K562 (cell line): ENCODE data around the gene SLC8A1. TPM values are rescaled to one million over a fixed set of nuclear protein-coding genes. Genes with fewer than 3 reads are reported as not detected.

Experiments
- ATAC-seq: fragments of 200-7000 bp; cut with Tn5 transposase; 3 replicates; pipeline ENCODE4 v1.9.1; 2020; ENCODE audit warnings: moderate library complexity
- BruUV-seq: library from RNA; stranded (reverse); fragments of 400-500 nt; replicated peaks from 2 replicates; lab custom pipeline; 2021; lab: Mats Ljungman, UMichigan
- CTCF ChIA-PET: fragments of 300-600 bp; formaldehyde crosslinking; extraction: SDS; loops from one replicate; lab custom pipeline; 2021; ENCODE audit warnings: low intra/inter-chr PET ratio; lab: Yijun Ruan, JAX
- POLR2A ChIA-PET: fragments of 300-600, 350-650 bp; sonication (Branson Sonifier 250); formaldehyde crosslinking; extraction: SDS; loops from one replicate; lab custom pipeline; 2021; ENCODE audit warnings: antibody characterized with exemption, inconsistent platforms; lab: Yijun Ruan, JAX
- DNase-seq, 4 experiments: peaks; one replicate each; pipeline versions ENCODE4 v3.0.0 to v3.0.0-alpha.2; 2011 to 2018; ENCODE audit warnings: low spot score in 3 of 4, mixed read lengths in 3 of 4; ENCODE audit errors: extremely low read depth in 1 of 4
- FAIRE-seq: peaks from 2 replicates; lab custom pipeline; 2011; peaks lifted over from hg19 to GRCh38; lab: Jason Lieb, UNC
- H2AFZ ChIP-seq: 2 replicates; pipeline ENCODE4 v1.6.0; 2011; ENCODE audit warnings: low read depth, low read length, control low read depth, inconsistent platforms
- H3K27ac ChIP-seq: fragments of 200-600 bp; 3 replicates; pipeline ENCODE4 v1.8.0; 2011; ENCODE audit warnings: low read depth, mild to moderate bottlenecking, control low read depth, inconsistent platforms, low read length, moderate library complexity, mixed read lengths; ENCODE audit errors: extremely low read depth
- H3K27me3 ChIP-seq, 2 experiments: fragments of 300-600 bp in 1 of 2; 2 replicates in 1 of 2; 3 replicates in 1 of 2; pipeline versions ENCODE4 v1.6.0 to v1.8.0; 2011; ENCODE audit warnings: inconsistent platforms in 2 of 2, low read length in 2 of 2, mild to moderate bottlenecking in 1 of 2, mixed read lengths in 1 of 2, moderate library complexity in 1 of 2; ENCODE audit not compliant: control insufficient read depth in 2 of 2, insufficient read depth in 2 of 2
- H3K36me3 ChIP-seq: fragments of 300-600 bp; 3 replicates; pipeline ENCODE4 v1.8.0; 2011; ENCODE audit warnings: mild to moderate bottlenecking, low read length, inconsistent platforms; ENCODE audit not compliant: control insufficient read depth, insufficient read depth
- H3K4me1 ChIP-seq, 2 experiments: fragments of 200-600 bp in 1 of 2; replicated peaks in 1 of 2; 2 replicates in 1 of 2; 3 replicates in 1 of 2; pipeline versions ENCODE4 v1.5.1 to v1.8.0; 2011; ENCODE audit warnings: inconsistent platforms in 2 of 2, low read length in 2 of 2, mild to moderate bottlenecking in 1 of 2, mixed read lengths in 1 of 2, moderate library complexity in 1 of 2; ENCODE audit not compliant: control insufficient read depth in 2 of 2, insufficient read depth in 2 of 2
- H3K4me2 ChIP-seq: 2 replicates; pipeline ENCODE4 v1.6.1; 2011; ENCODE audit warnings: low read length, control low read depth, inconsistent platforms, mixed read lengths; ENCODE audit not compliant: insufficient read depth
- H3K4me3 ChIP-seq: fragments of 200-600 bp; sonication (generic), shearing (Covaris generic); 2 replicates; pipeline ENCODE4 v1.5.1; 2016; ENCODE audit warnings: control low read depth, inconsistent platforms
- H3K79me2 ChIP-seq: fragments of 200-600 bp; 3 replicates; pipeline ENCODE4 v1.8.0; 2011; ENCODE audit warnings: low read length, inconsistent platforms; ENCODE audit not compliant: control insufficient read depth, insufficient read depth
- H3K9ac ChIP-seq, 2 experiments: 2 replicates each; pipeline versions ENCODE4 v1.6.0 to v1.6.1; 2011; ENCODE audit warnings: low read depth in 2 of 2, low read length in 2 of 2, control low read depth in 1 of 2, inconsistent platforms in 1 of 2, mild to moderate bottlenecking in 1 of 2, mixed read lengths in 1 of 2; ENCODE audit not compliant: insufficient read depth in 1 of 2
- H3K9me1 ChIP-seq: one replicate; pipeline ENCODE4 v1.6.0; 2011; ENCODE audit warnings: inconsistent platforms, mild to moderate bottlenecking, low read length, moderate library complexity; ENCODE audit not compliant: control insufficient read depth, insufficient read depth
- H3K9me3 ChIP-seq: replicated peaks from 2 replicates; pipeline ENCODE4 v1.5.1; 2011; ENCODE audit warnings: low read depth, low read length, inconsistent platforms; ENCODE audit not compliant: control insufficient read depth, insufficient read depth
- H4K20me1 ChIP-seq: replicated peaks from 2 replicates; pipeline ENCODE4 v1.6.1; 2011; ENCODE audit warnings: low read length, inconsistent platforms, mixed read lengths; ENCODE audit not compliant: control insufficient read depth, insufficient read depth
- RAD21 ChIP-seq, 2 experiments: fragments of 250-450 bp in 1 of 2; fragments of 450-650 bp in 1 of 2; sonication (Bioruptor Pico) in 1 of 2; formaldehyde crosslinking in 1 of 2; IDR thresholded peaks in 1 of 2; conservative IDR thresholded peaks in 1 of 2; 2 replicates each; pipeline versions ENCODE4 v1.4.0 to v1.8.0; 2020 to 2022; ENCODE audit warnings: mild to moderate bottlenecking in 2 of 2, moderate library complexity in 1 of 2
- ZNF24 ChIP-seq: fragments of 450-650 bp; IDR thresholded peaks from 2 replicates; pipeline ENCODE4 v1.6.1; 2016
- WGBS: fragments of 100-300 bp; shearing (Covaris generic); methylation state at CpG from one replicate; pipeline ENCODE4 v1.1.6; 2016; ENCODE audit warnings: low coverage, mixed read lengths; ENCODE audit not compliant: insufficient coverage; ENCODE audit errors: missing lambda C conversion rate; 5-methylcytosine and 5-hydroxymethylcytosine counted together
- in situ Hi-C: fragments of 300-500 bp; cut with MboI; formaldehyde crosslinking; loops from 4 replicates; pipeline ENCODE4 v1.15.0; 2018; ENCODE audit warnings: inconsistent platforms, mixed read lengths
- intact Hi-C: fragments of 100-400 bp; cut with micrococcal nuclease; formaldehyde crosslinking; loops from 2 replicates; pipeline ENCODE4 v1.14.2; 2022
- polyA plus RNA-seq, 8 experiments: library from polyadenylated mRNA; depleted of rRNA in 4 of 8; stranded (reverse) in 5 of 8; unstranded in 3 of 8; fragments of >200 nt; fragmentation: Nextera tagmentation in 2 of 8; fragmentation: Illumina TruSeq in 1 of 8; extraction: Ambion mirVana in 2 of 8; extraction: Trizol in 1 of 8; gene quantifications; 2 replicates each; pipeline versions ENCODE4 v1.2.1 to v1.2.3, GENCODE V29; 2011 to 2014; ENCODE audit warnings: inconsistent platforms in 1 of 8, missing spikeins in 1 of 8
- total RNA-seq, 7 experiments: library from RNA; depleted of rRNA in 6 of 7; stranded (reverse); fragments of >200 nt in 6 of 7; fragmentation: Illumina TruSeq in 2 of 7; extraction: Trizol in 2 of 7; gene quantifications; 2 replicates each; pipeline versions ENCODE4 v1.2.1 to v1.2.3, GENCODE V29; 2011 to 2021; ENCODE audit warnings: low replicate concordance in 1 of 7
- TF ChIP-seq, protein P1 (sequence below): sonication (generic); formaldehyde crosslinking; IDR thresholded peaks from 2 replicates; pipeline ENCODE4 v1.8.0; 2023; ENCODE audit warnings: mild to moderate bottlenecking, missing genetic modification reagents
- TF ChIP-seq, protein P2 (sequence below): sonication (generic); formaldehyde crosslinking; IDR thresholded peaks from 2 replicates; pipeline ENCODE4 v1.8.1; 2023; ENCODE audit warnings: mild to moderate bottlenecking, missing genetic modification reagents

Gene SLC8A1
- total and polyA plus RNA-seq, 9 of the 15 experiments (the other 6 are each of a cell fraction or from before 2014, with no cell fraction given), result not detected

DNA sequence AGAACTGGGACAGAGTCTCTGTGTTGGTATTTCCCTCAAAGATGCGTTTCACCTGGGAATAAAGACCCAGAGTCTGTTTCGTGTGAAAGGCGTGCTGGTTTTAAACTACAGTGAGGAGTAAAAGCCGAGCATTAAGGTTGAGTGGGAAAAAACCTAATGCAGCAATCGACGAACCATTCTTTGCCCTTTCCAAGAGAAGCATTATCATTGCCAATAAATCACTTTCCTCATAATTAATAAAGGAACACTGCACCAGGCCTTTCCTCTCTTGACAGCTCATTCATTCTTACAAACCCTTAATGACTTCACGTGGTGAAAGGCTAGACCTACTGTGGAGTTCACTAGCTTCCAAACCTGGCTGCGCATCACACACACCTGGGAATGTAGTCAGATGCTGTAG is 896 bp upstream of the SLC8A1 start:
- Histone ChIP-seq H3K9me1 (no peaks in the 10 kb centered on the region), H3K36me3 (no peaks in the 10 kb centered on the region), H3K4me2 (no peak overlapping the region), H3K9ac (no peak overlapping the region), H3K4me3 (no peak overlapping the region), H4K20me1 (no peaks in the 10 kb centered on the region), H3K79me2 (no peaks in the 10 kb centered on the region), H3K4me1 (no peaks in the 10 kb centered on the region), H3K27me3 (no peaks in the 10 kb centered on the region), H3K27ac (no peak overlapping the region), H3K9me3 (no peaks in the 10 kb centered on the region), H2AFZ (no peak overlapping the region)
- 0% methylated on average over 8 of the region's 8 CpGs for WGBS
- DNase-seq, result no peak
- ChIA-PET POLR2A (no interaction called here), CTCF (no interaction called here)
- no peak for FAIRE-seq
- intact Hi-C loops, result no loop called here
- in situ Hi-C loops, result no loop called here
- BruUV-seq, result no TSS peak
- TF ChIP-seq, protein P1, sequence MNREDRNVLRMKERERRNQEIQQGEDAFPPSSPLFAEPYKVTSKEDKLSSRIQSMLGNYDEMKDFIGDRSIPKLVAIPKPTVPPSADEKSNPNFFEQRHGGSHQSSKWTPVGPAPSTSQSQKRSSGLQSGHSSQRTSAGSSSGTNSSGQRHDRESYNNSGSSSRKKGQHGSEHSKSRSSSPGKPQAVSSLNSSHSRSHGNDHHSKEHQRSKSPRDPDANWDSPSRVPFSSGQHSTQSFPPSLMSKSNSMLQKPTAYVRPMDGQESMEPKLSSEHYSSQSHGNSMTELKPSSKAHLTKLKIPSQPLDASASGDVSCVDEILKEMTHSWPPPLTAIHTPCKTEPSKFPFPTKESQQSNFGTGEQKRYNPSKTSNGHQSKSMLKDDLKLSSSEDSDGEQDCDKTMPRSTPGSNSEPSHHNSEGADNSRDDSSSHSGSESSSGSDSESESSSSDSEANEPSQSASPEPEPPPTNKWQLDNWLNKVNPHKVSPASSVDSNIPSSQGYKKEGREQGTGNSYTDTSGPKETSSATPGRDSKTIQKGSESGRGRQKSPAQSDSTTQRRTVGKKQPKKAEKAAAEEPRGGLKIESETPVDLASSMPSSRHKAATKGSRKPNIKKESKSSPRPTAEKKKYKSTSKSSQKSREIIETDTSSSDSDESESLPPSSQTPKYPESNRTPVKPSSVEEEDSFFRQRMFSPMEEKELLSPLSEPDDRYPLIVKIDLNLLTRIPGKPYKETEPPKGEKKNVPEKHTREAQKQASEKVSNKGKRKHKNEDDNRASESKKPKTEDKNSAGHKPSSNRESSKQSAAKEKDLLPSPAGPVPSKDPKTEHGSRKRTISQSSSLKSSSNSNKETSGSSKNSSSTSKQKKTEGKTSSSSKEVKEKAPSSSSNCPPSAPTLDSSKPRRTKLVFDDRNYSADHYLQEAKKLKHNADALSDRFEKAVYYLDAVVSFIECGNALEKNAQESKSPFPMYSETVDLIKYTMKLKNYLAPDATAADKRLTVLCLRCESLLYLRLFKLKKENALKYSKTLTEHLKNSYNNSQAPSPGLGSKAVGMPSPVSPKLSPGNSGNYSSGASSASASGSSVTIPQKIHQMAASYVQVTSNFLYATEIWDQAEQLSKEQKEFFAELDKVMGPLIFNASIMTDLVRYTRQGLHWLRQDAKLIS, result no peak
- TF ChIP-seq RAD21 (CRISPR knock-in tag; conservative IDR thresholded peaks at IDR 0.05 in 1 of 2, IDR thresholded peaks at IDR 0.05 in 1 of 2) (no peak), ZNF24 (no peak)
- TF ChIP-seq, protein P2, sequence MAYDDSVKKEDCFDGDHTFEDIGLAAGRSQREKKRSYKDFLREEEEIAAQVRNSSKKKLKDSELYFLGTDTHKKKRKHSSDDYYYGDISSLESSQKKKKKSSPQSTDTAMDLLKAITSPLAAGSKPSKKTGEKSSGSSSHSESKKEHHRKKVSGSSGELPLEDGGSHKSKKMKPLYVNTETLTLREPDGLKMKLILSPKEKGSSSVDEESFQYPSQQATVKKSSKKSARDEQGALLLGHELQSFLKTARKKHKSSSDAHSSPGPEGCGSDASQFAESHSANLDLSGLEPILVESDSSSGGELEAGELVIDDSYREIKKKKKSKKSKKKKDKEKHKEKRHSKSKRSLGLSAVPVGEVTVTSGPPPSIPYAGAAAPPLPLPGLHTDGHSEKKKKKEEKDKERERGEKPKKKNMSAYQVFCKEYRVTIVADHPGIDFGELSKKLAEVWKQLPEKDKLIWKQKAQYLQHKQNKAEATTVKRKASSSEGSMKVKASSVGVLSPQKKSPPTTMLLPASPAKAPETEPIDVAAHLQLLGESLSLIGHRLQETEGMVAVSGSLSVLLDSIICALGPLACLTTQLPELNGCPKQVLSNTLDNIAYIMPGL (CRISPR knock-in tag), result no peak
- ATAC-seq, result no peak
